GM21423 (cell line): ENCODE measurements around the gene GAS6.

Experiments
- ATAC-seq: cut with Tn5 transposase; IDR thresholded peaks from one replicate; pipeline ENCODE4 v1.9.1; 2021; ENCODE audit warnings: mild to moderate bottlenecking, moderate library complexity; ENCODE audit not compliant: unreplicated experiment

The GAS6 gene

DNA sequence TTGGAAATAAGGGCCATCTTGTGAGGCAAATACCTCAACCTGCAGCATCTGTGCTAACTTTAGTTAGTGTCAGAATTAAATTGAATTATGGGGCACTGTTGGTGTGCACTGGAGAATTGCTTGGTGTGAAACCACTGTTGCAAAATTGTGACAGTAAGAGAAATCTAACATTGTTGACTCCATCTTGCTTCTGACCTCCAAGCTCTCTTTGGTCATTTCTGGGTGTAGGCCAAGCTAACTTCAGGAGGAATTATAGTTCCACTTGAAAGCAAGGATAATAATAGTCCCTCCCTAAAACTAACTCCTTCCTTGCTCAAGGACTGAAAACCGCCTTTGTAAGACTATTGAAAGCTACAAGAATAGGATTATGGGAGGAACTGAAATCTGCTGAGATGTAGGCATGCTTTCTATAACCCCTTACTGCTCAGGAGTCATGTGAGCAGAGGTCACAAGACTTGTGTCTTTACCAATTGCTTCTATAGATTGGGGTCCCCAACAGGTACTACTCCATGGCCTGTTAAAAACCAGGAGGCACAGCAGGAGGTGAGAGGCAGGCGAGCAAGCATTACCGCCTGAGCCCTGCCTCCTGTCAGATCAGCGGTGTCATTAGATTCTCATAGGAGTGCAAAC lies 24.9 kb upstream of the GAS6 start:
- ATAC-seq = no peak

DNA sequence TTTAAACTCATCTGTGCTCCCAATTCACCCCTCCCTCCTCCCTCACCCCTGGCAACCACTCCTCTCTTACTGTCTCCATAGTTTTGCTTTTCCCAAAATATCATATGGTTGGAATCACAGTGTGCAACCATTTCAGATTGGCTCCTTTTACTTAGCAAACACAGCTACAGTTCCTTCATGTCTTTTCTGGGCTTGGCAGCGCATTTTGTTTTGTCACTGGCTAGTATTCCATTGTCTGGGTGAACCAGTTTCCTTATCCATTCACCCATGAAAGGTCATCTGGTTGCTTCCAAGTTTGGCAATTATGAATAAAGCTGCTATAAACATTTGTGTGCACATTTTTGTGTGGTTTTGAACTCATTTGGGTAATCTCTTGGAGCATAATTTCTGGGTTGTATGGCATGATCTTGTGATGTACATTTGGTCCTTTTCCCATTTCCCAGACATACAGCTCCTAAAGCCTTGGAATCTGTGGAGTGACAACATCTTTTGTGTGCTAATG lies 23.9 kb upstream of the GAS6 start:
- ATAC-seq = no peak

DNA sequence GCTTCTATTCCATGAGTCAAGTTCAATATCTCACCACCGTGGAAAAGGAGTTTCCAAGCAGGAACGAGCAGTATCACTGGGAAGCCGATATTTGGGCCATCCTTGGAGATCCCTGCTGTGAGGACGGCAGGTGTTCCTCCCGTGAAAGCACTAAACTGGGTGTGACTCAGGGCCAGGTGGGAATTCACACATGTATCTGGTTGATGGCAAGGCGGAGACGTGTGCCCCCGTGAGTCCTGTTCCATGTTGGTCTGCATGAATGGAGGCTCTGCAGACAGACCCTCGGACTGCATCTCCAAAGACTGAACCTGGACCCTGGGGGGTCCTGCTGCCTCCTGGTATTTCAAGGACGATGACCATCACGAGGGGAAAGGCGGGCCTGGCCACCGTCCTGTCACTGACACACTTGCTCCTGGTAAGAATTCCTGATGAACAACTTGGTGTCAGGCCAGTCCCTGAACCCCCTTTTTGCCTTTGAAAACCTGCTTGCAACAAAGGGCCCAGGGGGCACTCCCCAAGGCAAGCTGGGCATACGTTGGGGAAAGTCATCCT lies 22.8 kb upstream of the GAS6 start:
- ATAC-seq = no peak

DNA sequence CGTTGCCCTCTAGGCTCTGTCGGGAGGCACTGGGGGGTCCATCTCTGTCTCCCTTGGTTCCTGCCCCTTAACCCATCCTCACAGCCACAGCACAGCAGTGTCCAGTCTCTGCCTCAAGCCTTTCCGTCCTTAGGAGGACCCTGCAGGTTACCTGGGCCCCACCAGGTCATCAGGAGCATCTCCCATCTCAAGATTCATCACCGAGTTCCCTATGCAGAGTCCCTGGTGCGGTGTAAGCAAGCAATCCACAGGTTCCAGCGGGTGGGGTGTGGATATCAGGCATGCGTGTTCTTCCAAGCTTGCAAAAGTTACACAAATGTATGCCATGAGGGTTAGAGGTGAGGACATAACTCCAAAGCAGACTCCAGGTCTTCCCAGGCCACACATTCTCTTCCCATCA lies 20.9 kb upstream of the GAS6 start:
- ATAC-seq = no peak

DNA sequence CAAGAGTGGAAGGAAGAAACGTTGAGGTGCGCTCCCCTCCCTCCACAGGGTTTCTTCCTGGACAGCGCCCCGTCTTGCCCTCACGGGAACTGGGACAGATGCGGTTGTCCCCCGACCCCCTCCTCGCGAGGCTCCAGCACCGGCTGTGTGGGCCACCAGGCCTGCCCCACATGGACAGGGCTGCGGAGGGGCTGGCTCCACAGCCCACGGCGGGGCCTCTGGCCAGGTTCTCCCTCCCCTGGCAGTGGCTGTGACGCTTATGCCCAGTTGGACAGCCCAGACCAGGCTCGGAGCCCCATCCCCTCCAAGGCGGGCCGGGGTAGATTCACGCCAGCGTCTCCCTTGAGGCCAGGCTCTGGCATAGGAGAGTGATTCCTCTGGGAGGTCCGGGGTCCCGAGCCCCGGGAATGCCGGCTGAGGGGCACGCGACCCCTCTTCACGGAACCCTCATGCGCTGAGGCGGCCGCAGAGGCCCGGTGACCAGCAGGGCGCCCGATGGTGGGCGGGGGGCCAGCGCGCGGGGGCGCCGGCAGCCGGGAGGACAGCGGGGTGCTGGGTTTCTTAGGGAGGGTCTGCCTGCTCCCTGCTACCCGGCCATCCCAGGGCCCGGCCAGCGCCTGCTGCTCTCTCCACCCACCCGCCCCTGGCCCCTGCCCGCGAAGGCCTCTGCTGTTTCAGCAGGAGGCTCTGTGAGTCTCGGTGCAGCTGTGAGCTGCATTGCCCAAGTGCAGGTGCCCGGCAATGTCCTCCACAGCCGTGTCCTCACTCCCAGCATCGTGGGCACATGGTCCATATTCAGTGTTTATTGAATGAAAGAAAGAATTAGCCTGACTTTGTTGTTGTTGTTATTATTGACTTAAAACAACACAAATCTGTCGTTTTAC lies 20.3 kb upstream of the GAS6 start:
- ATAC-seq = no peak

DNA sequence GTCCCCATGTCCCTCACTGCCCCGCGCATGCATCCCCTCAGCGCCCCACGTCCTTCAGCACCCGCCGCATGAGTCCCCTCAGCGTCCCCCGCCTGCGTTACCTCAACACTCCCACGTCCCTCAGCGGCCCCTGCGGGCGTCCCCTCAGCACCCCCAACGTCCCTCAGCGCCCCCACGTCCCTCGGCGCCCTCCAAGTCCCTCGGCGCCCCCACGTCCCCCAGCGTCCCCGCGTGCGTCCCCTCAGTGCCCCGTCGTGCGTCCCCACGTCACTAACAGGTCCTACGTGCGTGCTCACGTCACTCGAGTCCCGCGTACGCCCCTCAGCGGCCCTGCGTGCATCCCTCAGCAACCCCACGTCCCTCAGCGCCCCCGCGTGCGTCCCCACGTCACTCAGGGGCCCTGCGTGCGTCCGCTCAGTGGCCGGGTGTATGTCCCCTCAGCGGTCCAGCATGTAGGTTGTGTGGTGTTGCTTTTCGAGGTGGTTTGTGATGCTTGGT lies 19.5 kb upstream of the GAS6 start:
- ATAC-seq = no peak

DNA sequence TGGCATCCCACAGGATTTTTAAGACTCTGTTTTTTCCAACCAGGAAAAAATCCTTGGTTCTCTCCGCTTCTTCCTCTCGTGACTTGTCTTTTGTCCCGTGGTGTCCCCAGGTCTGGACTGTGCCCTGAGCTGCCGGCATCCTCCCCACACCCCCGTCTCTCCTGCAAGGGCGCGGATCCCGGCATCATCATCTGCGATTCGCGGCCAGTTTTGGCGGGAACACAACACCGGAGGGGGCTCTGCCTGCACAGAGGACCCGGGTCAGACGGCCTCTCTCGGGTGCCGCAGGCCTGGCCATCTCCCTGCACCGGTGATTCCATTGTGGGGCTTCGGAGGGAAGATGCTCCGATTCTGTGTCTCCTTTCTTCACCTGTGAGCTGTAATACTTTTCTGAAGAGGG lies 18.8 kb upstream of the GAS6 start:
- ATAC-seq = no peak

DNA sequence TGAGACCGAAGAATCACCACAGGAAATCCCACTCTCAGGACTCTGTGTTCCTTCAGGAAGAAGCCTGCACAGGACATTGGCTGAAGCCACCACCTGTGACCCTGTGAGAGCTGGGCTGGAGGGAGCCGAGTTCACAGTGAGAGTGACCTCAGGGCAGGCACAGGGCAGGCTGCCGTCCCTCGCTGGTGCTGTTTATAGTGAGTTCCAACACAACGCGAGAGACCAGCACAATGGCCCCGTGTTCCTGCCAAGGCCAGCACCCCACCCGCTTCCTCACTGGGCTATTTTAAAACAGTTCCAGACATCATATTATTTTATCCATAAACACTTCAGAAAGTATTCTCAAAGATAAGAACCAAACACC lies 18.4 kb upstream of the GAS6 start:
- no peak for ATAC-seq

DNA sequence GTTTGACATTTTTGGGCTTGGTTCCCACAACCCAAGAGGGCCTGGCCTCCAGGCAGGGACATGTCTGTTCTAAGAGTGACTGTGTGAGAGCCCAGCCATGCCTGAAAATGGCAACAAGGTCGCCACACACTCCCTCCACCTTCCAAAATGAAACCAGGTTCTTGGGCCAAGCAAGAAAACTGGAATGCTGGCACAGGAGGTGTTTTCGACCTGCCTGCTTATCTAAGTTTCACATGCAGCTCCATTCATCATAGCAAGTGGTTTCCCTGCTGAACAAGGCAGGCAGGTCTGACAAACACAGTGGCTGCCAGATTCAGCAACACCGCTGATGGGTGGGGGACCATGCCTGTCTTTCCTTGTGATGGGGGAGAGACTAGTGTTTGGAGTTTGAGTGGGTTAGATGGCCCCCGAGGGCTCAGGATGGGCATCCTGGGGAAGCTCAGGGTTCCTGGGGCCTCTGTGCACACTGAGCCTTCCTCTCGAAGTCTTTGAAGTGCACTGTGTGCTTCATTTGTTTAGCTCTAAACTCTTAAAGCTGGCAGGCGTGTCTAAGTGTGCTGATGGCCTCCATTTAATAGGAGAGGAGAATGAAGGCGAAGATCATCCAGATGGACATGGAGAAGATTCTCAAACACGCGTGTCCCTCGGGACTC lies 17.9 kb upstream of the GAS6 start:
- ATAC-seq = no peak

DNA sequence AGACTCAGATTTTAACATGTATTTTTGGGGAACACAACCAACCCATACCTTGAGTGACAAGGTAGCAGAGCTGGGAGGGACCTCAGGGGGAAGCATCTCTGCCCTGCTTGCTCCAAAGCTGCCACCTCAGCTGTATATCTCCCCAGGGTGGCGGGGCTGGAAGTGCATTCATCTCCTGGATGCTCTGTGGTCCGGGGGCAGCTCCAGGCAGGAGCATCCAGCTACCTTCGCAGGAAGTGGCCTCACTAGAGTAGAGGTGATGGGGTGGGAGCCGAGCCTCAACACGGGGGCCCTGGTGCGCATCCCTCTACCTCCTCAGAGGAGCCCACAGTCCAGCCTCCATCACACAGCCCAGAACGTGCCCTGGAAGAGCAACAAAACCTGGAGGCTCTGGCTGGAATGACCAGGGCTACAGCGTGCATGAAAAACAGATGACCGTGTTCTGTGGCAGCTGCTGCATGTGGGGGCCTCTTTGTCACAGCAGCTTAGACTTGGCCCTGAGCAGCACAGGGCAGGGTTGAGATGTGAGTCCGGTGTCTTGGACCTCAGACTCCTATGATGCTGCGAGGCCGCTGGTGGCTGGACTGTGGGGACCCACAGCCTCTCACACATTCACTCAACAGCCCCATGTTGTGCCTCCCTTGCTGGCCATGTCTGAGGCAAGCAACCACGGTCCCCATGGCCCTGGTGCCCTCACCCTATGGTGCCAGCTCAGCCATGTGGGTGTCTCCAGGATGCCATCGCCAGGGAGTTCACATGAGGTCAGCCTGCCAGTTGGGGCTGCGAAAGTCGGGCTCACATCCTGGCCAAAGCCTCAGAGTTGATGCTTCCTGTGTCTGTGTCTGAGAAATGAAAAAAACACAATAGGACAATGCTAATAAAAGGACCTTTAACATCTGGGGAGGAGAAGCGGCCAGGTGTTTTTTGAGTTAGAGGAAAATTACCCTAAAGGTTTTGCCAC lies 17.1 kb upstream of the GAS6 start:
- no peak for ATAC-seq

DNA sequence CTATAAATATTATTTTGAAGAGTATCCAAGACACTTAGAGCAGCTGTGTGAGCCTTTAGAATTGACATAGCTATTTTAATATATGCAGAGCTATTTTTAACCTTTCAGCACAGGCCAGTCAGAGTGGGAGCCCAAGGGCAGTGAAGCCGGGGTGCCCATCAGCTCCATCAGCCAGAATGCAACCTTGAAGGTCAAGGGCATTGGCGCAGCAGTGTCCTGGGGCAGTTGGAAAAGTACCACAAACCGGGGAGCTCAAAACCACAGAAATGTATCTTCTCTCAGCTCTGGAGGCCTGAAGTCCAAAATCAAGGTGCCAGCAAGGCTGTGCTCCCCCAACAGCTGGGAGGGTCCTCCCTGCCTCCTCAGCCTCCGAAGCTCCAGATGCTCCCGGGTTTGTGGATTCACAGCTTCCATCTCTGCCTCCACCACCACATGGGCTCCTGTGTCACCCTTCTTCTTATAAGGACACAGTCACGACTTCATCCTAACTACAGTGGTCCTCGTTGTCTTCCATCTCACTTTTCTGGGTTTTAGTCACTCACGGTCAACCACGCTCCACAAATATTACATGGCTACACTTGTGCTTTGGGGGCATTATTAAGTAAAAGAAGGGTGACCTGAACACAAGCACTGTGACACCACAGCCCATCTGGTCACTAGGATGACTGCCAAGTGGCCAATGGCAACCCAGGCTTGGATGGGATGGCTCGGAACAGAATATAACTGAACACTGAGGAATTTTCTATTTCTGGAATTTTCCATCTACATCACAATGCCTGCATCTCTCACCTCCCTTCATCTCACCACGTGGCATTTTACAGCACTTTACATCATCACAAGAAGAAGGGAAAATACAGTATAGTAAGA lies 15.9 kb upstream of the GAS6 start:
- ATAC-seq = no peak

DNA sequence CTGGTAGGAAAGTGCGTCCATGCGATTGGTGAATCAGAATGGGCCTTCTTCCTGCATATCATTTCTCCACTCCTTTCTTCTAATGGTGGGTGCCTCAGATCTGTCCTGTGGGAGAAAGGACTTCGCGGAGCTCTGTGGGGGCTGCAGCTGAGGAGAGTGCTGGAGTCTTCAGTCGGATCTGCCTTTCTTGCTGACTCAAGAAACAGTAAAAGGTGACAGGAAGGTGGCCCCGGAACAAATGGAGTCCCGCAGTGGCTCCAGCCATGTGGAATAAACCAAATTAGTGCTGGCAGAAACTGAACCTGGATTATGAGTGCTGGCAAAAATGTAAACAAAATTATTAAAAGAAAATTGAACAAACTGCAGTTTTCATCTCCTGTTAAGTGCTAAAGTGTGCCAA lies 15.1 kb upstream of the GAS6 start:
- ATAC-seq = no peak

DNA sequence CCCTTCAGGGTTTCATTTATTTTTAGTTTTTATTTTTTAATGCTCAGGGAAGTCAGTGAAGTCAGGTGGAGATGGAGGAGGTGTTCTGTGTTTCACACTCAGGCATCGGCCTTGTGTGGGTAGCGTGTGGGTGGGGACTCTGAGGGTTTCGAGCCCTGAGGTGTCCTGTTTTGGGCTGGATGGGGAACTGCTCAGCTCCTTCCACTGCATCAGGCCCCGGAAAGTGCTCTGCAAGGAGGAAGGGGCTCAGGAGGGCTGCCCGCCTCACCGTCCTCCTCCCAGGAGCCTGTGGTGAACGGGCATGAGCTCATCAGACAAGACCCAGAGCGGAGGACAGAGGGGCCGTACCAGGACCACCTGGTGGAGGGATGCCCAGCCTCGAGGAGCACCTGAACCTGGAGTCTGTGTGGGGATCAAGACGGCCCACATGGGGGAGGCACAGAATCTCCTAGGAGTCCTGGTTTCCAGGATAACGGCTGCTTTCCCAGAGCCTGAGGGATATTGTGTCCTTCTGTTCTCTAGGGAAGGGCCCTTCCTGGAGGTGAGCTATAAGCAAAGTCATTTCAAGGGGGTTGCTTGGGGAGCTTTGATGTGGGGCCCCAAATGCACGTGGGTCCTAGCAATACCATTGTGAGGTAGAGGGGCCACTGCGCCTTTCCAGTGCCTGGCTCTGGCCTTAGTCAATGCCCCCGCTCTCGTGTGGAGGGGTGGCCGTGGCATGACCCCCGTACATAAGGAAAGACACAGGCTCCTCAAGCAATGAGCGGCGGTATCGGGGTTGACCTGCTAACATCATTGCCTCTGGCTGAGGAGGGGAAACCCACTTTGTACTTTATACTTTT lies 13.5 kb upstream of the GAS6 start:
- no peak for ATAC-seq

DNA sequence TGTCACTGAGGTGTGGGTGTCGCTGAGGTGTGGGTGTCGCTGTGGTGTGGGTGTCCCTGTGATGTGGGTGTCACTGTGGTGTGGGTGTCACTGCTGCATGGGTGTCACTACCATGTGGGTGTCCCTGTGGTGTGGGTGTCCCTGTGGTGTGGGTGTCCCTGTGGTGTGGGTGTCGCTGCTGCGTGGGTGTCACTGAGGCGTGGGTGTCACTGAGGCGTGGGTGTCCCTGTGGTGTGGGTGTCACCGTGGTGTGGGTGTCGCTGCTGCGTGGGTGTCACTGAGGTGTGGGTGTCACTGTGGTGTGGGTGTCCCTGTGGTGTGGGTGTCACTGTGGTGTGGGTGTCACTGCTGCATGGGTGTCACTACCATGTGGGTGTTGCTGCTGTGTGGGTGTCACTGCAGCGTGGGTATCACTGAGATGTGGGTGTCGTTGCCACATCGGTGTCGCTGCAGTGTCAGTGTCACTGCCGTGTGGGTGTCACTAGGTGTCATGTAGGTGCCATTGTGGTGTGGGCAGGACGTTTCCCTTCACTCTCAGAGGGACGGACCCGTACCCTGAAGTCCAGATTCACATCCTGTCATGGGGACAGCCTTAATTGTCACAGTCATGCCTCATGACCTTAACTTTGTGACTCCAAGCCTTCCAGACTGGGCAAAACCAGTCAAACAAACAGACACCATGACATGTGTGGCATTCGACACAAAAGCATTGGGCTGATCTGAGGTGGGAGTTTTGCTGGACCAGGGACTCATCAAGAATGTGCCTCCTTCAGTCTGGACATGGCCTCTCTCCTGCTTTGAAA lies 12.7 kb upstream of the GAS6 start:
- no peak for ATAC-seq

DNA sequence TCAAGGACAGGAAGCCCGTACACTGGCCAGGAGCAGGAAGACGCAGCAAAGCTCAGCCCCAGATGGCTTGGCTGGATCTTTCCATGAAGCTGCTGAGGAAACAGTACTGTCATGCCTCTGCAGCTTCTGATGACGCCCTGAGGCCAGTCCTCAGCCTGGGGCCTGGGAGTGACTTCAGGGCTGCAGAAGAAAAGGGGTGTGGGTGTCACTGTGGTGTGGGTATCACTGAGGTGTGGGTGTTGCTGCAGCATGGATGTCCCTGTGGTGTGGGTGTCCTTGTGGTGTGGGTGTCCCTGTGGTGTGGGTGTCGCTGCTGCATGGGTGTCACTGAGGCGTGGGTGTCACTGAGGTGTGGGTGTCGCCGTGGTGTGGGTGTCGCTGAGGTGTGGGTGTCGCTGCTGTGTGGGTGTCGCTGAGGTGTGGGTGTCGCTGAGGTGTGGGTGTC lies 12.0 kb upstream of the GAS6 start:
- ATAC-seq = no peak

DNA sequence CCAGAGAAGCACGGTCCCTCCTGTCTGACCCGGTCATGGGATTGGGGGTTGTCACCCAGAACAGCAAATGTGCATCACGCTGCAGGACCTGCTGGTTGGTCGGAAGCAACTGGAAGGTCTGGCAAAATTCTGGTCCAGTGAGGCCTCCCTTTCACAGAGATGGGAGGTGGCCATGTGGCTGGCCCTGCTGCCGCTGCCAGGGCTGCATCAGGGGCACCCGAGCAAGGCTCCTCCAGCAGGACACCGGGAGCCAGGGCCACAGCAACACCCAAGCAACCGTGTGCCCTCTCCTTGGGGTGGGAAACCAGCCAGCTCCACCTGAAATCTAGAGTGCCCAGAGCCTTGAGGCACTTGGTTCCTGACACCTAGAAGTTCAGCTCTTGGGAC lies 11.5 kb upstream of the GAS6 start:
- ATAC-seq = no peak

DNA sequence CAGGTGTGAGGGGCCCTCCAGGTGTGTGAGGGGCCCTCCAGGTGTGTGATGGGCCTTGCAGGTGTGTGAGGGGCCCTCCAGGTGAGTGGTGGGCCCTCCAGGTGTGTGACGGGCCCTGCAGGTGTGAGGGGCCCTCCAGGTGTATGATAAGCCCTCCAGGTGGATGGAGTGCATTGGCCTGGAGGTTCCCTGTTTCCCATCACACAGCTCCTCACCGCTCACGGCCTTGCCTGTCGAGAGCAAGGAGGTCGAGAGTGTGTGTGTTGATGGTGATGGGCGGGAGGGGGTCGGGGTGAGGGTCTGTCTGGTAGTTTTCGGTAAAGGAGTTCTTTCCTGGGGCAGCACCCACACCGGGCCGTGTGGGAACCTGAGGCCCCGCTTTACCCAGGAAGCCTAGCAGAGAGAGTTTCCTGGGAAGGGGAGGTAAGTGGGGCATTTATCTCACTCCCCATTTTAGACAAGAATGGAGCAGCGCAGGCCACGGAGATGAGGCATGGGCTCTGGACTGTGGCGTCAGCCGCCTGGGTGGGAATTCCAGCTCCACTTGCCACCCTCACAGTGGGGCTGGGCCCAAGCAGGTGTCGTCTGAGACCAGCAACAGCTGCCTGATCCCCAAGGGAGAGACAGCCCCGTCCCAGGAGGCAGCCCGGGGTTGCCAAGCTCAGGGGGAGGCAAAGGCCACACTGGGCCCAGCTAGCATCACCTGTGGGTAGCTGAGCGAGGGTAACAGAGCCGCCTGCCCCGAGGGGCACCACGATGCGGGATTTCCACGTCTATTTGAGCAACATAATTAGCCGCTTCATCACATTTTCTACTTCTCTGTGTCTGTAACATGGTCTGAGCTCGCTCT lies 10.9 kb upstream of the GAS6 start:
- no peak for ATAC-seq
